Measurements from ENCODE around the gene FAM81A.
"Not testable (repeated sequence)": the region's sequence is repeated elsewhere in the genome, so short reads cannot be mapped to it uniquely, and the experiment has no call there.

Gene FAM81A

GRCh38 chr15:59491062-59491461 lies 53.1 kb downstream of the FAM81A start:
- DNase-seq = no peak

- peak; percentile 6 for DNase-seq
These were observed 54.7 kb downstream of the FAM81A start for GRCh38 chr15:59492389-59493377.

- DNase-seq = no peak
These were observed 63.6 kb downstream of the FAM81A start for GRCh38 chr15:59501597-59501996.

GRCh38 chr15:59515190-59515589 lies 77.2 kb downstream of the FAM81A start:
- no peak for DNase-seq

GRCh38 chr15:59516655-59517461 lies 78.9 kb downstream of the FAM81A start:
- peak; percentile 7 for DNase-seq

- no peak for DNase-seq
These were observed 81.3 kb downstream of the FAM81A start for GRCh38 chr15:59519329-59519728.

- no peak for DNase-seq
These were observed 83.5 kb downstream of the FAM81A start for GRCh38 chr15:59521443-59521842.

- peak; percentile 8 to 62 for DNase-seq
These were observed 85.0 kb downstream of the FAM81A start for GRCh38 chr15:59522988-59523461.

GRCh38 chr15:59523702-59524101 lies 85.7 kb downstream of the FAM81A start:
- no peak for DNase-seq

GRCh38 chr15:59524331-59524731 lies 86.3 kb downstream of the FAM81A start:
- DNase-seq = no peak

- DNase-seq = not testable (repeated sequence)
These were observed 88.5 kb downstream of the FAM81A start for GRCh38 chr15:59526466-59526865.

- DNase-seq = no peak
These were observed 90.4 kb downstream of the FAM81A start for GRCh38 chr15:59528429-59528828.

GRCh38 chr15:59528961-59529402 lies 91.0 kb downstream of the FAM81A start:
- peak; percentile 77 to 80 for DNase-seq

- no peak for DNase-seq
These were observed 93.2 kb downstream of the FAM81A start for GRCh38 chr15:59531066-59531675.

GRCh38 chr15:59532770-59533379 lies 94.9 kb downstream of the FAM81A start:
- DNase-seq = no peak

- DNase-seq = no peak
These were observed 98.6 kb downstream of the FAM81A start for GRCh38 chr15:59536553-59536952.

GRCh38 chr15:59537403-59537802 lies 99.4 kb downstream of the FAM81A start:
- DNase-seq = no peak

- no peak for DNase-seq
These were observed 100.5 kb downstream of the FAM81A start for GRCh38 chr15:59538494-59538893.

GRCh38 chr15:59539799-59540198 lies 101.8 kb downstream of the FAM81A start:
- no peak for DNase-seq

- no peak for DNase-seq
These were observed 102.7 kb downstream of the FAM81A start for GRCh38 chr15:59540654-59541053.

GRCh38 chr15:59541750-59542149 lies 103.8 kb downstream of the FAM81A start:
- no peak for DNase-seq

GRCh38 chr15:59543721-59544547 lies 105.9 kb downstream of the FAM81A start:
- DNase-seq = no peak
